Lower leg skin (tissue), 4 donors: ENCODE measurements around the gene TMPRSS9. TPM values are rescaled to one million over a fixed set of nuclear protein-coding genes. Genes with fewer than 3 reads are reported as not detected.

Source experiments
- DNase-seq, 2 donors: peaks; one replicate each; pipeline ENCODE4 v3.0.0-alpha.2; 2019; ENCODE audit warnings: low spot score in 2 of 2
- H3K4me3 ChIP-seq: fragments of 200-600 bp; sonication (generic); 2 replicates; pipeline ENCODE4 v1.5.1; 2017; ENCODE audit warnings: mild to moderate bottlenecking, low read depth; ENCODE audit not compliant: poor library complexity, severe bottlenecking
- POLR2A ChIP-seq, 2 donors: fragments of 450-650 bp; IDR thresholded peaks; one replicate each; pipeline ENCODE4 v1.6.1; 2016 to 2017; ENCODE audit warnings: antibody characterized with exemption in 2 of 2, mild to moderate bottlenecking in 1 of 2, moderate library complexity in 1 of 2
- WGBS, 2 donors: methylation state at CpG; one replicate each; pipeline ENCODE4 v1.1.5; 2018; 5-methylcytosine and 5-hydroxymethylcytosine counted together
- intact Hi-C: fragments of 100-400 bp; cut with DNase I; formaldehyde crosslinking; loops from one replicate; pipeline ENCODE4 v1.15.0; 2023; ENCODE audit warnings: low total_unique reads
- total RNA-seq, 4 donors: library from RNA; depleted of rRNA; stranded (reverse); fragments of >200 nt; gene quantifications; one replicate each; pipeline ENCODE4 v1.1.0, GENCODE V29; 2016
- TF ChIP-seq, protein P1 (sequence below), 3 donors: fragments of 450-650 bp; IDR thresholded peaks; one replicate each; pipeline ENCODE4 v1.5.1; 2016; ENCODE audit warnings: antibody characterized with exemption in 3 of 3, mild to moderate bottlenecking in 3 of 3, moderate library complexity in 2 of 3

The TMPRSS9 gene
- total RNA-seq, 4 donors from 2014 or later, result not detected

DNA sequence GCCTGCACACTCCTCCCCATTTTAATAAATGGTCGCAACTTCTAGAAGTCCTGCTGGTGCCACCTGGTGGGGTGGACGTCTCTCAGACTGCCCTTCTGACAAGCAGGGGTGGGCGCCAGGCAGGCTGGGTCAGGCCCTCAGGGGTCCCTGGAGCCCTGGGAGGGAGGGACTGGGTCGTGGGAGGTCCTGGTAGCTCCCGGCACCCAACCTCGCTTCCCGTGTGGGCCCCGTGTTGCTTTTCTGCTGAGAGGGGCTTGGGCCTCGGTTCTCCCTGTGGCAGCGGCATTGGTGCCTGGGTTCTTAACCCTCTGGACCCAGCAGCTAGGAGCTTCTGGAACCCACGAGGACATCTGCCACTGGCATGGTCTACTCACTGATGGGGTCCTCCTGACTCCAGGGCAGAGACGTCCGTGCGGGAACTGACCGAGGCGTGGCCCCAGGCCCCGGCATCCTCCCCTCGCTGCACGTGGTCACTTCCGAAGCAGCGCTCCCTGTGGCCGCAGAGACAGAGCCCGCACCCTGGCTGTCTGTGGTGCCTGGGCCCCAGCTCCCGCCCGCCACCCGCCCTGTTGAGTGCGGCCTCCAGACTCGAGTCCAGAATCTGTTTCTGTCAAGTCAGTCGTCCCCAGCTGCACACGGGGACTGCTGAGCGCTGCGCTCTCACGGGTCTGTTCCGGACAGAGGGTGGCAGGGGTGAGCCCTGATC is 6.0 kb upstream of the TMPRSS9 start:
- no peak for TF ChIP-seq POLR2A (IDR thresholded peaks at IDR 0.05)
- TF ChIP-seq, protein P1, sequence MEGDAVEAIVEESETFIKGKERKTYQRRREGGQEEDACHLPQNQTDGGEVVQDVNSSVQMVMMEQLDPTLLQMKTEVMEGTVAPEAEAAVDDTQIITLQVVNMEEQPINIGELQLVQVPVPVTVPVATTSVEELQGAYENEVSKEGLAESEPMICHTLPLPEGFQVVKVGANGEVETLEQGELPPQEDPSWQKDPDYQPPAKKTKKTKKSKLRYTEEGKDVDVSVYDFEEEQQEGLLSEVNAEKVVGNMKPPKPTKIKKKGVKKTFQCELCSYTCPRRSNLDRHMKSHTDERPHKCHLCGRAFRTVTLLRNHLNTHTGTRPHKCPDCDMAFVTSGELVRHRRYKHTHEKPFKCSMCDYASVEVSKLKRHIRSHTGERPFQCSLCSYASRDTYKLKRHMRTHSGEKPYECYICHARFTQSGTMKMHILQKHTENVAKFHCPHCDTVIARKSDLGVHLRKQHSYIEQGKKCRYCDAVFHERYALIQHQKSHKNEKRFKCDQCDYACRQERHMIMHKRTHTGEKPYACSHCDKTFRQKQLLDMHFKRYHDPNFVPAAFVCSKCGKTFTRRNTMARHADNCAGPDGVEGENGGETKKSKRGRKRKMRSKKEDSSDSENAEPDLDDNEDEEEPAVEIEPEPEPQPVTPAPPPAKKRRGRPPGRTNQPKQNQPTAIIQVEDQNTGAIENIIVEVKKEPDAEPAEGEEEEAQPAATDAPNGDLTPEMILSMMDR (IDR thresholded peaks at IDR 0.05), result no peak
- WGBS, 2 donors, result 88 to 93% methylated on average over 23 to 32 of the region's 34 CpGs
- intact Hi-C loops, result no loop called here

GRCh38 chr19:2354670-2355069 is 5.4 kb upstream of the TMPRSS9 start:
- no peak overlapping the region for H3K4me3 ChIP-seq
- intact Hi-C loops, result no loop called here
- DNase-seq, result no peak
- WGBS, 2 donors, result 89% methylated on average over 16 to 17 of the region's 17 CpGs
- no peak for TF ChIP-seq POLR2A (IDR thresholded peaks at IDR 0.05)
- TF ChIP-seq, protein P1 (IDR thresholded peaks at IDR 0.05), result no peak

More for the DNA sequence above, 6.0 kb upstream of the TMPRSS9 start:
- no peak for DNase-seq
- no peak overlapping the region for H3K4me3 ChIP-seq

GRCh38 chr19:2355168-2356035 is 4.7 kb upstream of the TMPRSS9 start:
- TF ChIP-seq, protein P1 (IDR thresholded peaks at IDR 0.05), result no peak
- no peak for TF ChIP-seq POLR2A (IDR thresholded peaks at IDR 0.05)
- no peak overlapping the region for H3K4me3 ChIP-seq
- no peak for DNase-seq
- 76 to 79% methylated on average over 24 of the region's 24 CpGs for WGBS, 2 donors
- intact Hi-C loops, result no loop called here

DNA sequence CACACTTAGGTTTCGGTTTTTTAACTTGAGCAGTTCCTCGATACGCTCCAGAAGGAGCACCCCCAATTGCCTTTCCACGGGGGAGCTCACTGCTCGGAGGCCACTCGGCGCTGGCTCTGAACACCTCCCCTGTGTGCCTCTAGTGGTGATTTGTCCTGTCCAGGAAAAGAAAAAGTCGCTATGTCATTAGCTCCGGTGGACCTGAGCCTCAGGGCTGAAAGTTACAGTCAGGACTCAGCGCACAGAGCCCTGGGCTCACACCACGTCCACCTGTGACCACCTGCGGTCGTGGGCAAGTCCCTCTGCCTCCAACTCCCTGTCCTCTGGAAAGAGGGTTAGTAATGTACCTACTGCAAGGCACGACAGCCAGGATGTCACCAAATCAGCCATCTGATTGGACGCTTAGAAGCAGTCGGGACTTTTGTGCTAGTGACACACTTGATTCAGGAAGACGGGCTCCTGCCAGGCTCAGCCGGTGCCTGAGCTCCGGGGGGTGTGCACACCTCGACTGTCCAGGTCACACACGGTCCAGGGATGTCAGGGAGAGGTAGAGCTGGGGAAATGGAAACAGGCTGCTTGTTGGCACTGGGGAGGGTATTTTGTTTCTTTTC is 3.9 kb upstream of the TMPRSS9 start:
- TF ChIP-seq, protein P1 (IDR thresholded peaks at IDR 0.05), result no peak
- no peak for TF ChIP-seq POLR2A (IDR thresholded peaks at IDR 0.05)
- WGBS, 2 donors, result 80% methylated on average over 21 of the region's 21 CpGs
- intact Hi-C loops, result no loop called here
- H3K4me3 ChIP-seq, result no peak overlapping the region
- no peak for DNase-seq

- intact Hi-C loops, result no loop called here
- DNase-seq, result no peak
- TF ChIP-seq POLR2A (IDR thresholded peaks at IDR 0.05), result no peak
- TF ChIP-seq, protein P1 (IDR thresholded peaks at IDR 0.05), result no peak
Measured at GRCh38 chr19:2357279-2358206, 2.5 kb upstream of the TMPRSS9 start.

More at GRCh38 chr19:2357279-2358206, 2.5 kb upstream of the TMPRSS9 start:
- 96 to 97% methylated on average over 3 of the region's 3 CpGs for WGBS, 2 donors
- H3K4me3 ChIP-seq, result no peak overlapping the region
